AG04450 (cell line): ENCODE results near the gene RPAIN. TPM values are rescaled to one million over a fixed set of nuclear protein-coding genes. Genes with fewer than 3 reads are reported as not detected.

Source experiments
- CTCF ChIA-PET: fragments of 300-600, 350-600 bp; formaldehyde crosslinking; extraction: SDS; loops from one replicate; lab custom pipeline; 2022; ENCODE audit warnings: antibody characterized with exemption, inconsistent platforms; lab: Charles Lee
- POLR2A ChIA-PET: fragments of 350-600 bp; formaldehyde crosslinking; extraction: SDS; loops from one replicate; lab custom pipeline; 2021; ENCODE audit warnings: antibody characterized with exemption, inconsistent platforms; lab: Yijun Ruan, JAX
- DNase-seq: peaks from one replicate; pipeline ENCODE4 v3.0.0-alpha.2; 2011; ENCODE audit warnings: low read depth, low spot score
- H3K27ac ChIP-seq: one replicate; pipeline ENCODE4 v1.5.1; 2012; ENCODE audit warnings: low read depth, low read length, control low read depth
- H3K27me3 ChIP-seq: one replicate; pipeline ENCODE4 v1.6.0; 2012; ENCODE audit warnings: low read length; ENCODE audit not compliant: control insufficient read depth, insufficient read depth
- H3K4me3 ChIP-seq: 2 replicates; pipeline ENCODE4 v1.5.1; 2011; ENCODE audit warnings: mild to moderate bottlenecking, low read depth, low read length, control low read depth
- H3K9me3 ChIP-seq: 2 replicates; pipeline ENCODE4 v1.5.1; 2012; ENCODE audit warnings: low read length; ENCODE audit not compliant: control insufficient read depth, insufficient read depth
- CTCF ChIP-seq: IDR thresholded peaks from 2 replicates; pipeline ENCODE4 v1.5.1; 2011; ENCODE audit warnings: low read depth, low read length, control low read depth, inconsistent platforms
- polyA plus RNA-seq: library from polyadenylated mRNA; depleted of rRNA; stranded (reverse); fragments of >200 nt; gene quantifications from 2 replicates; pipeline ENCODE4 v1.2.3, GENCODE V29; 2011; rRNA removed

The RPAIN gene
- polyA plus RNA-seq, 1 experiment: 37.5 TPM

- TF ChIP-seq CTCF: no peak
- ChIA-PET POLR2A (no interaction called here), CTCF (interaction anchor here (0.6 kb wide), 1 partner anchor 167 kb away, joined by 3 read pairs; no protein-coding TSS in a partner anchor)
- H3K9me3 ChIP-seq: no peaks in the 10 kb centered on the region
- H3K27me3 ChIP-seq: no peaks in the 10 kb centered on the region
- no peak overlapping the region for H3K4me3 ChIP-seq
- no peak overlapping the region for H3K27ac ChIP-seq
- DNase-seq: no peak
Observed at GRCh38 chr17:5480962-5481361, 61.0 kb downstream of the RPAIN start.

GRCh38 chr17:5481451-5481850 lies 61.5 kb downstream of the RPAIN start:
- POLR2A ChIA-PET: no interaction called here
- no peaks in the 10 kb centered on the region for H3K9me3 ChIP-seq
- TF ChIP-seq CTCF: no peak
- no peak overlapping the region for H3K4me3 ChIP-seq
- DNase-seq: no peak
- no peaks in the 10 kb centered on the region for H3K27me3 ChIP-seq
- no peak overlapping the region for H3K27ac ChIP-seq
- CTCF ChIA-PET: no interaction called here

Other genes with a start within 250 kb of the RPAIN start
- gene ZNF594, start 228.3 kb upstream of the RPAIN start, polyA plus RNA-seq: 3.6 and 4.5 TPM in 2 replicates
- not detected in 2 replicates for gene SCIMP, start 185.3 kb upstream of the RPAIN start, polyA plus RNA-seq
- gene RABEP1, start 137.9 kb upstream of the RPAIN start, polyA plus RNA-seq: 33.2 and 46.9 TPM in 2 replicates
- 67.9 and 74.7 TPM in 2 replicates for gene NUP88, start 520 bp upstream of the RPAIN start, polyA plus RNA-seq
- 133 and 175 TPM in 2 replicates for gene C1QBP, start 19.0 kb downstream of the RPAIN start, polyA plus RNA-seq
- gene DHX33, start 48.8 kb downstream of the RPAIN start, polyA plus RNA-seq: 10.0 and 11.3 TPM in 2 replicates
- gene DERL2, start 66.0 kb downstream of the RPAIN start, polyA plus RNA-seq: 88.2 and 101 TPM in 2 replicates
- gene MIS12, start 66.4 kb downstream of the RPAIN start, polyA plus RNA-seq: 10.0 and 13.7 TPM in 2 replicates
- 73.2 and 80.5 TPM in 2 replicates for gene NLRP1, start 164.3 kb downstream of the RPAIN start, polyA plus RNA-seq